C4-2B (cell line): ENCODE data around the gene BRD1.

Source experiments
- H3K27ac ChIP-seq: fragments of 450-650 bp; 2 replicates; pipeline ENCODE4 v1.5.1; 2017
- CTCF ChIP-seq: fragments of 450-650 bp; conservative IDR thresholded peaks from 2 replicates; pipeline ENCODE4 v1.5.1; 2017; ENCODE audit warnings: mild to moderate bottlenecking
- ZFX ChIP-seq: fragments of 450-650 bp; IDR thresholded peaks from 2 replicates; pipeline ENCODE4 v1.6.1; 2017

BRD1 gene

GRCh38 chr22:49820984-49821383 lies 6.7 kb downstream of the BRD1 start:
- H3K27ac ChIP-seq = no peak overlapping the region
- TF ChIP-seq ZFX (no peak), CTCF (no peak)

GRCh38 chr22:49817359-49817758 lies 10.3 kb downstream of the BRD1 start:
- TF ChIP-seq ZFX (no peak), CTCF (no peak)
- no peak overlapping the region for H3K27ac ChIP-seq

DNA sequence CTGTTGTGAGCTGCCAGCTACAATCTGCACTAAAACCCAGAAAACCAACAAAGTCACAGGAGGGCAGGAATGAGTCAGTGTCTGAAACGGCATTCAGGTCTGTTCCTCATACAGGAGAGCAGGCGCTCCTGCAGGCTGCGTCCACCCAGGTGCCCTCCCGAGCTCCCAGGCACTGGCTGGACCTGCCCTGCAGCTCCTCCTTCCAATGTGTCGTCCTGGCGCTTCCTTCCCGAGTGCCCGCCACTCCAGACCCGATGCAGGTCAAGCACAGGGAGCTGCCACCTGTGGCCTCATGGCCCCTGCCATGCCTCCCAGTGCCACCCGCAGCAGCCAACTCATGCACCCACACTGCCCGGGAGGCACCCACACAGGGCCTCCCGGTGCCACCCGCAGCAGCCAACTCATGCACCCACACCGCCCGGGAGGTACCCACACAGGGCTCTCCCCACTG lies 12.0 kb downstream of the BRD1 start:
- TF ChIP-seq CTCF = no peak
- no peak for TF ChIP-seq ZFX
- no peak overlapping the region for H3K27ac ChIP-seq

DNA sequence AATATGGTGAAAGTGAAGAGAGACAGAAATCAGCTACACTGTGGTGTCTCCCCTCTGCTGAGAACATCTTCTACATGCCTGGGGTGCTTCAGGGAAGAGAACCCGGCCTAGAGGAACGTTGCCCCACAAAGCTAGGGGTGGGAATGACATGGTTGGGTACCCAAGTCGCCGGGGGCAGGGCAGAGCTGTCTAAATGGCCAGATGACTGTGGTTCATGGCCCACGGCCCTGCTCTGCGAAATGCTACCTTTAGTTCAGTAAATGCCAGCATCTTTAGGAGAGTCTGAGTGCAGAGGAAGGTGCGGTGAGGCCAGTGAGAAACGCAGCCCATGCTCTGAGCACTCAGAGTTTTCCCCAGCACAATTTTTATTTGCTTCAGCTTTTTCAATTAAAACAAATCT lies 12.8 kb downstream of the BRD1 start:
- H3K27ac ChIP-seq = no peak overlapping the region
- no peak for TF ChIP-seq ZFX
- no peak for TF ChIP-seq CTCF

DNA sequence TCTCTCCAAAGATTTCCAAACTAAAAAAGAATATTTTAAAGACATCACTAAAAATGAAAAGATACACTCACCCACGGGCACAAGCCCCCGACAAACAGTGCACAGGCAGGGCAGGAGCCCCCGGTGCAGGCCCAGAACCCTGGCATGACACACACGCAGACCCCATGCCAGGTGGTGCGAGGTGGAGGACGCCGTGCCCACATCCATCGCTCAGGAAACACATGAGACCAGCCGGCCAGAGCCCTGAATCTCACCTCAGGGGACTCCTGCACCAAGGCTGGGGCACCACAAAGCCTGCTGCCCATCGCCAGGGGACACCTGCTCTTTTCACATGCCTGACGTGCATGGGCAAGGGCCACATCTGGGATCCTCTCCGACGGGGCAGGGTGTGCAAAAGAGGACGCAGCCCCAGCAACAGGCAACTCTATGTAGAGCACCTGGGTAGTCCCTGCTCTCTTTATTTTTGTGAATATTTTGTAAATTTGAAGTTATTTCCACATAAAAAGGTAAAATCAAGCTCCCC lies 13.4 kb downstream of the BRD1 start:
- TF ChIP-seq CTCF = no peak
- no peak for TF ChIP-seq ZFX
- no peak overlapping the region for H3K27ac ChIP-seq

- TF ChIP-seq ZFX (no peak), CTCF (no peak)
- no peak overlapping the region for H3K27ac ChIP-seq
Observed at GRCh38 chr22:49812838-49813237, 14.8 kb downstream of the BRD1 start.

DNA sequence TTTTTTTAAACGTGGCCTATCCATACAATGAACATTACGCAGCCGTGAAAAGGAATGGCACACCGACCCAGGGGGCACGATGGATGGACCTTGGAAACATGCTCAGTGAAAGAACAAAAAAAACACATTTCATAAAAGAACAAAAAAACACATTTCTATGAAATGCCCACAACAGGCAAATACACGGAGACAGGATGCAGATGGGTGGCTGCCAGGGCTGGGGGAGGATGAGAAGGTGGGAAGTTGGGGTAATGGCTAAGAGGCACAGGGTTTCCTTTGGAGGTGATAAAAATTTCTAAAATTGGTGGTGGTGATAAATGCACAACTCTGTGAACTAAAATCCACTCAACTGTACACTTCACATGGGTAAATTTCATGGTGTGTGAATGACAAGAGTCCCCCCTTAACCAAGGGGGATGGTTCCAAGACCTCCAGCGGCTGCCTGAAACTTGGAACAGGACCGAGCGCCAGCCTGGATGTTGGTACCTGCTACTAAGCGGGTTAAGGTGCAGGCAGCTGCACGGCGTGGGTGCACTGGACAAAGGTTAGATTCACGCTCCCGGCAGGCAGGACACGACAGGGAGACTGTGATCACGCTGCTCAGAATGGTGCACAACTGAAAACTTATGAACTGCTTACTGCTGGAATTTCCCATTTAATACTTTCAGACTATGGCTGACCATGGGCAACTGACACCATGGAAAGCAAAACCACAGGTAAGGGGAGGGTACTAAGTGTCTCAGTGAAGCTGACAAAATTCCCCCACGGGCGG lies 16.5 kb downstream of the BRD1 start:
- H3K27ac ChIP-seq = no peak overlapping the region

More for the DNA sequence above, 16.5 kb downstream of the BRD1 start:
- TF ChIP-seq ZFX (no peak), CTCF (no peak)
